Activated CD4-positive, alpha-beta T cell treated with anti-CD3 and anti-CD28 coated beads for 4 hours (primary cell): ENCODE measurements around the gene PTPN12.
A peak's percentile ranks its signal among the peaks of the same experiment; 100 is the strongest.
"Not testable (repeated sequence)": the region's sequence is repeated elsewhere in the genome, so short reads cannot be mapped to it uniquely, and the experiment has no call there.

Experiments used
- DNase-seq, 2 donors: peaks; one replicate each; pipeline ENCODE4 v3.0.0-alpha.2; 2020

PTPN12 gene

GRCh38 chr7:77580762-77581350, 43.8 kb downstream of the PTPN12 start:
- DNase-seq: no peak

- no peak for DNase-seq
Measured at GRCh38 chr7:77587272-77587671, 50.2 kb downstream of the PTPN12 start.

GRCh38 chr7:77600952-77601351, 63.9 kb downstream of the PTPN12 start:
- no peak for DNase-seq

GRCh38 chr7:77606562-77606961, 69.5 kb downstream of the PTPN12 start:
- no peak for DNase-seq

- DNase-seq: no peak
Measured at GRCh38 chr7:77619314-77619713, 82.2 kb downstream of the PTPN12 start.

GRCh38 chr7:77626586-77627308, 89.7 kb downstream of the PTPN12 start:
- DNase-seq: no peak

GRCh38 chr7:77627309-77627676, 90.2 kb downstream of the PTPN12 start:
- DNase-seq: no peak

GRCh38 chr7:77629797-77630196, 92.7 kb downstream of the PTPN12 start:
- DNase-seq: no peak

- DNase-seq: no peak
Measured at GRCh38 chr7:77631820-77632219, 94.7 kb downstream of the PTPN12 start.

- no peak for DNase-seq
Measured at GRCh38 chr7:77644774-77645173, 107.7 kb downstream of the PTPN12 start.

GRCh38 chr7:77648742-77649338, 111.7 kb downstream of the PTPN12 start:
- DNase-seq: no peak

- no peak for DNase-seq
Measured at GRCh38 chr7:77649716-77650349, 112.7 kb downstream of the PTPN12 start.

GRCh38 chr7:77651575-77652162, 114.6 kb downstream of the PTPN12 start:
- peak; percentile 34 to 49 for DNase-seq

- DNase-seq: not testable (repeated sequence)
Measured at GRCh38 chr7:77652826-77653225, 115.7 kb downstream of the PTPN12 start.

GRCh38 chr7:77653572-77653971, 116.5 kb downstream of the PTPN12 start:
- DNase-seq: no peak

GRCh38 chr7:77655356-77655755, 118.3 kb downstream of the PTPN12 start:
- no peak for DNase-seq

- DNase-seq: no peak
Measured at GRCh38 chr7:77655836-77656455, 118.9 kb downstream of the PTPN12 start.

GRCh38 chr7:77657427-77658224, 120.5 kb downstream of the PTPN12 start:
- peak in 1 of 2 donors; percentile 19 for DNase-seq

- no peak for DNase-seq
Measured at GRCh38 chr7:77658928-77659327, 121.8 kb downstream of the PTPN12 start.

GRCh38 chr7:77661816-77662215, 124.7 kb downstream of the PTPN12 start:
- no peak for DNase-seq

GRCh38 chr7:77662869-77663268, 125.8 kb downstream of the PTPN12 start:
- DNase-seq: no peak

GRCh38 chr7:77664715-77665114, 127.6 kb downstream of the PTPN12 start:
- no peak for DNase-seq
